HUES6 (cell line): ENCODE measurements around the gene NID1.

Experiments used
- H3K27ac ChIP-seq: 2 replicates; pipeline ENCODE4 v1.7.0; 2013; ENCODE audit warnings: low read depth, mild to moderate bottlenecking, low read length, inconsistent platforms
- H3K27me3 ChIP-seq: 2 replicates; pipeline ENCODE4 v1.6.1; 2013; ENCODE audit warnings: low read length; ENCODE audit not compliant: control insufficient read depth, insufficient read depth
- H3K36me3 ChIP-seq: 2 replicates; pipeline ENCODE4 v1.6.1; 2013; ENCODE audit warnings: low read length; ENCODE audit not compliant: control insufficient read depth, insufficient read depth
- H3K4me1 ChIP-seq: 2 replicates; pipeline ENCODE4 v1.6.1; 2013; ENCODE audit warnings: low read length; ENCODE audit not compliant: control insufficient read depth, insufficient read depth
- H3K4me3 ChIP-seq: 2 replicates; pipeline ENCODE4 v1.5.1; 2013; ENCODE audit warnings: low read depth, low read length
- H3K9ac ChIP-seq: one replicate; pipeline ENCODE4 v1.6.1; 2013; ENCODE audit warnings: mild to moderate bottlenecking, low read length
- H3K9me3 ChIP-seq: 2 replicates; pipeline ENCODE4 v1.6.1; 2013; ENCODE audit warnings: low read depth, low read length; ENCODE audit not compliant: control insufficient read depth, insufficient read depth

Gene NID1

DNA sequence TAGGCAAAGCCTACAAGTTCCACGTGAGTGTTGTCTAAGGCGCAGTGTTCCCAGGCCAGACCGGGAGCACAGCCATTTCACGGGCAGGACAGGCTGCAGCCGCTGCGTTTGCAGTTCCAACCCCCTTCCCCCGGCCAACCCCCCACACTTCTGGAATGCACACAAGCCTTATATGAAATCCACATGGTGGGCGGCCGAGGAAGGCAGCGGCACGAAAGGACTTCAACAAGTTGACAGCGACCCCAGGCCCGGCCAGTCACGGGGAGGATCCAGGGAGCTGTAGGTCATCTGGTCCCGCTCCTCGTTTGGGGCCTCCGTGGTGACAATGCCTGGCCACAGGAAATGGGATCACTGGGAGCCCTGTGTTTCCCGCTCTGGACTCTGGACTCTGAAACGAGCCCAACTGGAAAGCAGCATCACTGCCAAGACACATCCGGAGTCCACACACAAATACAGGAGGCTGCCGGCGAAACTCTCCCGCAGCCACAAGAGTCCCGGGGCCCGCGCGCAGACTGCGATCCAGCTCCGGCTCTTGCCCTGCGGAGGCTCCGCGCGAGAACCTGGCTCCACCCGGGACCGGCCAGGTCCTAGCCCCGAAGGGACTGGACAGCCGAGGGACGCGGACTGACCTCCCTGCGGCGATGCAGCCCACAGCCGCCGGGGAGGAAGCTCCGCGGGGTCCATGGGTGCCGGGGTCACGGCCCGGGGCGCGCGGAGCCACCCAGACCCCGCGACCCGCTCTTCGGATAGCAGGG lies 794 bp downstream of the NID1 start:
- peak overlapping the region; percentile 76 for H3K9ac ChIP-seq

DNA sequence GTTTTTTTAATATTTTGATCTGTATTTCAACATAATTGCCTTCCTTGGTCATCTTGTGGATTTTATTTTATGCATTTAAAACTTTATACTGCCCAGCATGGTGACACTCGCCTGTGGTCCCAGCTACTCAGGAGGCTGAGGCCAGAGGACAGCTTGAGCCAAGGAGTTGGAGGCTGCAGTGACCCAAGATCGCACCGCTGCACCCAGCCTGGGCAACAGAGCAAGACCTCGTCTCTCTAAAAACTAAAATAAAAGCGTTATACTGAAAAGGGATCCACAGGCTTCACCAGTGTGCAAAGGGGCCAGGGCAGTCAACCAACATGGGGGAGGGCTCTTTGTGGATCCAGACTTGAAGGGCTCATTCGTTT lies 1.4 kb downstream of the NID1 start:
- Histone ChIP-seq H3K27ac (no peak overlapping the region), H3K36me3 (no peaks in the 10 kb centered on the region), H3K4me1 (peaks cover 15% of the 10 kb centered on the region), H3K27me3 (peaks cover 39% of the 10 kb centered on the region), H3K4me3 (peak overlapping the region; percentile 80), H3K9ac (peak overlapping the region; percentile 76), H3K9me3 (no peaks in the 10 kb centered on the region)

More for the DNA sequence above, 794 bp downstream of the NID1 start:
- Histone ChIP-seq H3K4me1 (peaks cover 13% of the 10 kb centered on the region), H3K36me3 (no peaks in the 10 kb centered on the region), H3K4me3 (peak overlapping the region; percentile 80), H3K9me3 (no peaks in the 10 kb centered on the region), H3K27me3 (peaks cover 39% of the 10 kb centered on the region), H3K27ac (no peak overlapping the region; the same call in 1 of the 2 replicates)

DNA sequence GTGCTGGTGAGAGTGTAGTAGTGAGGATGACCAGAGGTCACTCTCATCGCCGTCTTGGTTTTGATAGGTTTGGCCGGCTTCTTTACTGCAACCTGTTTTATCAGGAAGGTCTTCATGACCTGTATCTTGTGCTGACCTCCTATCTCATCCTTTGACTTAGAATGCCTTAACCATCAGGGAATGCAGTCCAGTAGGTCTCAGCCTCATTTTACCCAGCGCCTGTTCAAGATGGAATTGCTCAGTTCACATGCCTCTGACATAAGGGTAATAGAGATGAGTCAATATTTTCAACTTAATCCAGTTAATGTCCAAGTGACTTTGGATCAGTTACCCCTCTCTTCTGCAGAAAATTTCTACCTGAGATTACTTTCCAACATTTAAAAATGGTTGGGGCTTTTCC lies 4.6 kb downstream of the NID1 start:
- peaks cover 9% of the 10 kb centered on the region for H3K4me1 ChIP-seq
- no peak overlapping the region for H3K27ac ChIP-seq
- H3K4me3 ChIP-seq: no peak overlapping the region
- no peaks in the 10 kb centered on the region for H3K9me3 ChIP-seq
- H3K27me3 ChIP-seq: peaks cover 17% of the 10 kb centered on the region
- H3K36me3 ChIP-seq: no peaks in the 10 kb centered on the region
- H3K9ac ChIP-seq: no peak overlapping the region

DNA sequence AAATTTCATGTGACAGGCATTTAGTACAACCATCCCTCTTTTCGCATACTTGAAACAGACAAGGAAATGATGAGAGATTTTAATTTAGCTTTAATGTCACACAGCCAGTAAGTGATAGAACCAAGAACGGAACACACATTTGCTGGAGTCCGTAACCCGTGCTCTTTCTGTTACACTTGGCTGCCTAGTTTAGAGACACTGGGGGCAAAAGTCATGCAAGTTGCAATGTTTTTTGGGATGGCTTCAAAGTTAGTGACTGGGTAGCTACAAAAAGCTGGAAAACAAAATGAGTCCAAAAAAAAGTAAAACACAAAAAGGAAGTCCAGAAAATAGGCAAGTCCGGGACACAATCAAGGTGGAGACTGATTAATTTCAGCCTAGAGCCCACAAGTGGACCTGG lies 5.9 kb downstream of the NID1 start:
- Histone ChIP-seq H3K27me3 (peaks cover 7% of the 10 kb centered on the region), H3K9me3 (0 out of 2 replicates have a peak, but pooled peaks cover 3% of the 10 kb centered on the region), H3K4me1 (peaks cover 9% of the 10 kb centered on the region), H3K27ac (no peak overlapping the region), H3K4me3 (no peak overlapping the region), H3K9ac (no peak overlapping the region), H3K36me3 (no peaks in the 10 kb centered on the region)

DNA sequence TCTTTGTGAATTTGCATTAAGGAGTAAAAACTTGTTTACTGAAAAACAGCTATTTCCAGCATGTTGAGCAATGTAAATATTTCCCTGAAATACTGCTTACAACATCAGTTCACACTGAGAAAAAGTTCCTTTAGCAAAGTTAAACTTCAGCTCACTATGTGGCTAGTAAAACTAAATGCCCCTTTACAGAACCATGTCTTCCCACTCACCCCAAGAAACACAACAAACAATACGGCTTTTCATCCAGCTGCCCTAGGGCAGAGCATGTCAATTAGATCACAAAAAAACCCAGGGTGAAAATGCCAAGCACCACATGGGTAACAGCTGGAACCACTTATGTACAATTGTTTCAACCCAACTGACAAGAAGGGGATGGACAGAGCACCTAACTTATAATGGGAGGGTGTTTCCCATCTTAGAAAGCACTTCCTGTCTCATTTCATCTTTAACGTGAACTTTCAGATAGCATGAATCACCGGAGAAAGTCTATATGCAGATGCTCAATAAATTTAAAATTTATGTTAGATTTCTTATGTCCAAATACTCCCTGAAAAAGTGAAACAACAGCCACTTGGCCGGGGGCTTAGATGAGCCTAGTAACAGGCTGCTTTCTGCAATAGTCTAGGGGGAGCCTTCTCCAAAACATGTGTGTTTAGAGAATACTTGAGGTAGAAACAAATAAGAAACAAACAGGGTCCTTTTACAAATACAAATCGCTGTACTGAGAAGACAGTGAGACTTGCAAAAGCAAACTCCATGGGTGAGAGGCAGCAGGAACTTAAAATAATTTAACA lies 6.6 kb downstream of the NID1 start:
- Histone ChIP-seq H3K4me1 (peaks cover 9% of the 10 kb centered on the region), H3K27ac (no peak overlapping the region), H3K27me3 (peaks cover under 1% of the 10 kb centered on the region), H3K4me3 (no peak overlapping the region), H3K9me3 (0 out of 2 replicates have a peak, but pooled peaks cover 3% of the 10 kb centered on the region), H3K9ac (no peak overlapping the region), H3K36me3 (no peaks in the 10 kb centered on the region)

GRCh38 chr1:236057546-236057945 lies 7.3 kb downstream of the NID1 start:
- Histone ChIP-seq H3K4me1 (peaks cover 9% of the 10 kb centered on the region), H3K36me3 (no peaks in the 10 kb centered on the region), H3K27ac (no peak overlapping the region), H3K27me3 (no peaks in the 10 kb centered on the region), H3K9me3 (0 out of 2 replicates have a peak, but pooled peaks cover 3% of the 10 kb centered on the region), H3K4me3 (no peak overlapping the region), H3K9ac (no peak overlapping the region)

GRCh38 chr1:236052232-236052993 lies 12.5 kb downstream of the NID1 start:
- peaks cover 5% of the 10 kb centered on the region; the same call in 1 of the 2 replicates for H3K4me1 ChIP-seq
- no peak overlapping the region for H3K4me3 ChIP-seq
- 0 out of 2 replicates have a peak, but pooled peaks cover 3% of the 10 kb centered on the region for H3K9me3 ChIP-seq
- no peaks in the 10 kb centered on the region for H3K27me3 ChIP-seq
- peaks cover 4% of the 10 kb centered on the region; the same call in 1 of the 2 replicates for H3K36me3 ChIP-seq
- H3K27ac ChIP-seq: no peak overlapping the region
- no peak overlapping the region for H3K9ac ChIP-seq

DNA sequence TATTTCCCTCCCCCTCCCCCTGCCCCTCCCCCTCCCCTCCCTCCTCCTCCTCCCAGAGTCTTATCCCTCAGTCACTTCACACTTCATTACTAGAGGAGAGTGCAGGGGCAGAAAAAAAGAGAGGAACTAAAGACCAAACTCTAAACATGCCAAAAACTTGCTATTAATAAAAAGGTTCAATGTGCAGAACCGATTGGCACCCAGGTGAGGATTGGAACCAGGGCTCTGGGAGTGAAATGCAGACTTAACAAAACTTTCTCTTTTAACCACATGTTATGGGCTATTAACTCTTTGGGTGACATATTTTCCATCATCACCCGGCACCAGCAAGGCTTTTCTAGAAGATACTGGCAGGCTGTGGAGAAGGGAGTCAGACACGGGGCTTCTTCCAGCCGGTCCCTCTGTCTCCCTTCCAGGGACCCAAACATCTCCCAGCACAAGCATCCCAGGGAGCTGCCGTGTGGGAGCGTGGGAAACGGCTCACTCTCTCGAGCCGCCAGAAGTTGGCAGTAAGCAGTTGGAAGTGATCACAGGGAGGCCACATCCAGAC lies 13.6 kb downstream of the NID1 start:
- Histone ChIP-seq H3K9ac (no peak overlapping the region), H3K9me3 (0 out of 2 replicates have a peak, but pooled peaks cover 3% of the 10 kb centered on the region), H3K4me3 (no peak overlapping the region), H3K27me3 (no peaks in the 10 kb centered on the region), H3K4me1 (peaks cover 5% of the 10 kb centered on the region; the same call in 1 of the 2 replicates), H3K36me3 (peaks cover 4% of the 10 kb centered on the region; the same call in 1 of the 2 replicates), H3K27ac (no peak overlapping the region)

- Histone ChIP-seq H3K4me1 (no peaks in the 10 kb centered on the region), H3K9ac (no peak overlapping the region), H3K36me3 (peaks cover 11% of the 10 kb centered on the region; the same call in 1 of the 2 replicates), H3K9me3 (no peaks in the 10 kb centered on the region), H3K4me3 (no peak overlapping the region), H3K27me3 (no peaks in the 10 kb centered on the region), H3K27ac (no peak overlapping the region)
These were observed 19.1 kb downstream of the NID1 start for GRCh38 chr1:236045771-236046170.

DNA sequence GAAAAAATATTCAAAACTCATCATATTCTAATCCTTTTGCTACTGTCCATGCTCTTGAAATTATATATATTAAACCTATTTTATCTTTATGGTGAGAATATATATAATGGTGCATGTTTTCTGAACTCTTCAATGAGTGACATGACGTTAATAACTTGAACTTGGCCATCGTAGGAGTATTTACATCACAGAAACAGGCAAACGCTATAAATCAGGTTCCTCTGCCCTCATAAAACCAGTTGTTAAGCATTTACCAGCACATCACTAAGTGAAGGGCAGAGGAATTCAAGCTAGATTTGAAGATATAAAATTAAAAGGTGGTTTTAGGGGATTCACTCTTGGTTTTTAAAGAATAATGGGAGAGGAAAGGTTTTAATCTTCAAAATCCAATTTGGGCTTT lies 20.5 kb downstream of the NID1 start:
- H3K27me3 ChIP-seq: no peaks in the 10 kb centered on the region
- H3K27ac ChIP-seq: no peak overlapping the region
- H3K9me3 ChIP-seq: no peaks in the 10 kb centered on the region
- no peak overlapping the region for H3K4me3 ChIP-seq
- H3K9ac ChIP-seq: no peak overlapping the region
- no peaks in the 10 kb centered on the region for H3K4me1 ChIP-seq
- H3K36me3 ChIP-seq: peaks cover 11% of the 10 kb centered on the region; the same call in 1 of the 2 replicates
